Measurements from ENCODE around the gene RCAN2. TPM values are rescaled to one million over a fixed set of nuclear protein-coding genes. Genes with fewer than 3 reads are reported as not detected.

RCAN2 gene
- total and polyA plus RNA-seq, 2 experiments from 2014 or later = 6.0 to 9.3 TPM

DNA sequence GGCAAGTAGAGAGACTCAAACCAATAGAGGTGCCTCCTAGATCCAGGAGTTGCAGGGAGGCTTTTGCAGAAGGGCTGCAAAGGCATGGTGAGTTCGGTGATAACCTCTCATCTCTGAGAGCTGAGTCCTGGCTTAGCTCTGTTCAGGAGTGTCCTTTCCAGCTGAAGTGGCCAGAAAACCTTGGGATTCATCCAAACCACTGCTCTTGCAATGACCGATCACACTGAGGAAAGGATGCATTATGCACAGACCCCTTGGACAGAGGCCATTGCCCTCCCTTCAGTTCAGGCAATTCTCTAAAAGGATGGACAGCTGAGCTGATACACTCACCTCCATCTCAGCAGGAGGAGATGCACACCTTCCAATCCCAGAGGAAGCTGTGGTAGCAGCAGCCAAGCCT, 161.7 kb downstream of the RCAN2 start (continued):
- TF ChIP-seq, protein P1, sequence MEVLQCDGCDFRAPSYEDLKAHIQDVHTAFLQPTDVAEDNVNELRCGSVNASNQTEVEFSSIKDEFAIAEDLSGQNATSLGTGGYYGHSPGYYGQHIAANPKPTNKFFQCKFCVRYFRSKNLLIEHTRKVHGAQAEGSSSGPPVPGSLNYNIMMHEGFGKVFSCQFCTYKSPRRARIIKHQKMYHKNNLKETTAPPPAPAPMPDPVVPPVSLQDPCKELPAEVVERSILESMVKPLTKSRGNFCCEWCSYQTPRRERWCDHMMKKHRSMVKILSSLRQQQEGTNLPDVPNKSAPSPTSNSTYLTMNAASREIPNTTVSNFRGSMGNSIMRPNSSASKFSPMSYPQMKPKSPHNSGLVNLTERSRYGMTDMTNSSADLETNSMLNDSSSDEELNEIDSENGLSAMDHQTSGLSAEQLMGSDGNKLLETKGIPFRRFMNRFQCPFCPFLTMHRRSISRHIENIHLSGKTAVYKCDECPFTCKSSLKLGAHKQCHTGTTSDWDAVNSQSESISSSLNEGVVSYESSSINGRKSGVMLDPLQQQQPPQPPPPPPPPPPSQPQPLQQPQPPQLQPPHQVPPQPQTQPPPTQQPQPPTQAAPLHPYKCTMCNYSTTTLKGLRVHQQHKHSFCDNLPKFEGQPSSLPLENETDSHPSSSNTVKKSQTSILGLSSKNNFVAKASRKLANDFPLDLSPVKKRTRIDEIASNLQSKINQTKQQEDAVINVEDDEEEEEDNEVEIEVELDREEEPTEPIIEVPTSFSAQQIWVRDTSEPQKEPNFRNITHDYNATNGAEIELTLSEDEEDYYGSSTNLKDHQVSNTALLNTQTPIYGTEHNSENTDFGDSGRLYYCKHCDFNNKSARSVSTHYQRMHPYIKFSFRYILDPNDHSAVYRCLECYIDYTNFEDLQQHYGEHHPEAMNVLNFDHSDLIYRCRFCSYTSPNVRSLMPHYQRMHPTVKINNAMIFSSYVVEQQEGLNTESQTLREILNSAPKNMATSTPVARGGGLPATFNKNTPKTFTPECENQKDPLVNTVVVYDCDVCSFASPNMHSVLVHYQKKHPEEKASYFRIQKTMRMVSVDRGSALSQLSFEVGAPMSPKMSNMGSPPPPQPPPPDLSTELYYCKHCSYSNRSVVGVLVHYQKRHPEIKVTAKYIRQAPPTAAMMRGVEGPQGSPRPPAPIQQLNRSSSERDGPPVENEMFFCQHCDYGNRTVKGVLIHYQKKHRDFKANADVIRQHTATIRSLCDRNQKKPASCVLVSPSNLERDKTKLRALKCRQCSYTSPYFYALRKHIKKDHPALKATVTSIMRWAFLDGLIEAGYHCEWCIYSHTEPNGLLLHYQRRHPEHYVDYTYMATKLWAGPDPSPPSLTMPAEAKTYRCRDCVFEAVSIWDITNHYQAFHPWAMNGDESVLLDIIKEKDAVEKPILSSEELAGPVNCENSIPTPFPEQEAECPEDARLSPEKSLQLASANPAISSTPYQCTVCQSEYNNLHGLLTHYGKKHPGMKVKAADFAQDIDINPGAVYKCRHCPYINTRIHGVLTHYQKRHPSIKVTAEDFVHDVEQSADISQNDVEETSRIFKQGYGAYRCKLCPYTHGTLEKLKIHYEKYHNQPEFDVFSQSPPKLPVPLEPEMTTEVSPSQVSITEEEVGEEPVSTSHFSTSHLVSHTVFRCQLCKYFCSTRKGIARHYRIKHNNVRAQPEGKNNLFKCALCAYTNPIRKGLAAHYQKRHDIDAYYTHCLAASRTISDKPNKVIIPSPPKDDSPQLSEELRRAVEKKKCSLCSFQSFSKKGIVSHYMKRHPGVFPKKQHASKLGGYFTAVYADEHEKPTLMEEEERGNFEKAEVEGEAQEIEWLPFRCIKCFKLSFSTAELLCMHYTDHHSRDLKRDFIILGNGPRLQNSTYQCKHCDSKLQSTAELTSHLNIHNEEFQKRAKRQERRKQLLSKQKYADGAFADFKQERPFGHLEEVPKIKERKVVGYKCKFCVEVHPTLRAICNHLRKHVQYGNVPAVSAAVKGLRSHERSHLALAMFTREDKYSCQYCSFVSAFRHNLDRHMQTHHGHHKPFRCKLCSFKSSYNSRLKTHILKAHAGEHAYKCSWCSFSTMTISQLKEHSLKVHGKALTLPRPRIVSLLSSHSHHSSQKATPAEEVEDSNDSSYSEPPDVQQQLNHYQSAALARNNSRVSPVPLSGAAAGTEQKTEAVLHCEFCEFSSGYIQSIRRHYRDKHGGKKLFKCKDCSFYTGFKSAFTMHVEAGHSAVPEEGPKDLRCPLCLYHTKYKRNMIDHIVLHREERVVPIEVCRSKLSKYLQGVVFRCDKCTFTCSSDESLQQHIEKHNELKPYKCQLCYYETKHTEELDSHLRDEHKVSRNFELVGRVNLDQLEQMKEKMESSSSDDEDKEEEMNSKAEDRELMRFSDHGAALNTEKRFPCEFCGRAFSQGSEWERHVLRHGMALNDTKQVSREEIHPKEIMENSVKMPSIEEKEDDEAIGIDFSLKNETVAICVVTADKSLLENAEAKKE (CRISPR knock-in tag; IDR thresholded peaks at IDR 0.05) = no peak

DNA sequence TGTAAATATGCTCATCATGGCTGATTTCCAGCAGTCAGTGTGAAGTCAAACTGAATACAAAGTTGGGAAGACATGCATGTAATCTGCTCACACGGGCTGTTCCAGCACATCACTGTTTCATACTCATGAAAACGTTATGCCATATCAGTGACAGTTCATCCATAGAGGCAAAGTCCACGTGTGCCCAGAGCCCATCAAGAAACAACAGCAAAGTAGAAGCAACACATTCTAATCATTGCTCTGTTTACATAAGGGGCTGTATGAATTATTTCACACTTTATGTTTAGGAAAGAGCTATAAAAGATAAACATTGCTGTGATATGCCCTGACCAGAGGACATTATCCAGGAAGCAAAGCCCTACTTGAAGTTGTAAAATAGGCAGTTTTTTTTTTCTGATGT, 163.5 kb downstream of the RCAN2 start:
- Histone ChIP-seq H3K9me2 (ENCODE audit: insufficient read depth) (no peaks in the 10 kb centered on the region), H3K4me2 (no peak overlapping the region), H3K4me3 (no peak overlapping the region), H4K20me1 (replicated peaks; ENCODE audit: insufficient read depth) (no peaks in the 10 kb centered on the region), H3K36me3 (ENCODE audit: insufficient read depth) (no peaks in the 10 kb centered on the region), H3K27me3 (ENCODE audit: insufficient read depth) (no peaks in the 10 kb centered on the region), H2AFZ (no peak overlapping the region), H3K27ac (ENCODE audit: low read depth) (no peak overlapping the region), H3K79me2 (replicated peaks; ENCODE audit: insufficient read depth) (no peaks in the 10 kb centered on the region), H3F3A (replicated peaks; ENCODE audit: low read depth) (no peaks in the 10 kb centered on the region), H3K4me1 (ENCODE audit: insufficient read depth) (peaks cover 13% of the 10 kb centered on the region)
- no peaks in the 10 kb centered on the region for H3K27me3 Mint-ChIP-seq (ENCODE audit: insufficient read depth, low read depth, poor library complexity)
- no peaks in the 10 kb centered on the region for H3K36me3 Mint-ChIP-seq (ENCODE audit: low read depth)
- H3K27ac Mint-ChIP-seq = no peak overlapping the region
- no peak for ATAC-seq
- DNase-seq (ENCODE audit: low spot score) = no peak
- H3K4me1 Mint-ChIP-seq = peaks cover 14% of the 10 kb centered on the region
- no peak overlapping the region for H3K4me3 Mint-ChIP-seq
- no peaks in the 10 kb centered on the region for H3K9me3 Mint-ChIP-seq
- TF ChIP-seq, protein P2, sequence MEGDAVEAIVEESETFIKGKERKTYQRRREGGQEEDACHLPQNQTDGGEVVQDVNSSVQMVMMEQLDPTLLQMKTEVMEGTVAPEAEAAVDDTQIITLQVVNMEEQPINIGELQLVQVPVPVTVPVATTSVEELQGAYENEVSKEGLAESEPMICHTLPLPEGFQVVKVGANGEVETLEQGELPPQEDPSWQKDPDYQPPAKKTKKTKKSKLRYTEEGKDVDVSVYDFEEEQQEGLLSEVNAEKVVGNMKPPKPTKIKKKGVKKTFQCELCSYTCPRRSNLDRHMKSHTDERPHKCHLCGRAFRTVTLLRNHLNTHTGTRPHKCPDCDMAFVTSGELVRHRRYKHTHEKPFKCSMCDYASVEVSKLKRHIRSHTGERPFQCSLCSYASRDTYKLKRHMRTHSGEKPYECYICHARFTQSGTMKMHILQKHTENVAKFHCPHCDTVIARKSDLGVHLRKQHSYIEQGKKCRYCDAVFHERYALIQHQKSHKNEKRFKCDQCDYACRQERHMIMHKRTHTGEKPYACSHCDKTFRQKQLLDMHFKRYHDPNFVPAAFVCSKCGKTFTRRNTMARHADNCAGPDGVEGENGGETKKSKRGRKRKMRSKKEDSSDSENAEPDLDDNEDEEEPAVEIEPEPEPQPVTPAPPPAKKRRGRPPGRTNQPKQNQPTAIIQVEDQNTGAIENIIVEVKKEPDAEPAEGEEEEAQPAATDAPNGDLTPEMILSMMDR (conservative IDR thresholded peaks at IDR 0.05; ENCODE audit: low read depth in 2 of 2) = no peak
- no peak for TF ChIP-seq EZH2 (IDR thresholded peaks at IDR 0.05; ENCODE audit: low read depth, unreplicated experiment)
- no peak for TF ChIP-seq CREB1 (CRISPR knock-in tag; IDR thresholded peaks at IDR 0.05; ENCODE audit: low read depth)
- TF ChIP-seq, protein P1 (CRISPR knock-in tag; IDR thresholded peaks at IDR 0.05) = no peak
- TF ChIP-seq NANOG (IDR thresholded peaks at IDR 0.05; ENCODE audit: borderline replicate concordance) = no peak
- no peak for TF ChIP-seq ZNF331 (CRISPR knock-in tag; IDR thresholded peaks at IDR 0.05; ENCODE audit: low read depth)
- no peak for TF ChIP-seq STAT1 (IDR thresholded peaks at IDR 0.05; ENCODE audit: unreplicated experiment)
- TF ChIP-seq ZNF114 (CRISPR knock-in tag; IDR thresholded peaks at IDR 0.05) = no peak
- no peak for TF ChIP-seq POLR2AphosphoS5 (IDR thresholded peaks at IDR 0.05; ENCODE audit: low read depth)
